ENCODE results near the gene FGF5. TPM values are rescaled to one million over a fixed set of nuclear protein-coding genes. Genes with fewer than 3 reads are reported as not detected.
"Not testable (repeated sequence)": the region's sequence is repeated elsewhere in the genome, so short reads cannot be mapped to it uniquely, and the experiment has no call there.

The FGF5 gene
- total and polyA plus RNA-seq, 11 donors = 0.10 to 0.83 (median 0.27) TPM; not detected in 2

DNA sequence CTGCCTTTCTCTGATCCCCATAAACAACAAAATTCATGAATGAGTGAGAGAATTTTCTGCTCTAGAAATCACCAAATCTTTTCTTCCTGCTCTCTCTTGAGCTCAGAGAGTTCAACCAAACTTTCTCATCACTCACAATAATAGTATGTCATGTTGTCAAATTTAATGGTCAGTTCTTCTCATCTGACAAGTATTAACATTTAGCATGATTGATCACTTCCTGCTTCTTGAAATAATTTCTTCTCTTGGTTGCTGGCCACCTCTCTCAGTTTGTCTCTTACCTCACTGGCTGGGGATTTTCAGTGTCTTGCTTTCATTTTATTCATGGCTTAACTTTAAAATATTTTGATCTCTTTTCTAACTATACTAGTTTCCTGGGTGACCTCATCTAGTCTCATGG, 25.5 kb upstream of the FGF5 start:
- intact Hi-C loops (cut with DNase I) = no loop called here
- Histone ChIP-seq H3K4me1 (no peaks in the 10 kb centered on the region), H3K27ac (no peak overlapping the region), H3K9me3 (no peaks in the 10 kb centered on the region), H3K27me3 (peaks cover 0 to 43% (median under 1%) of the 10 kb centered on the region in 9 donors), H3K36me3 (no peaks in the 10 kb centered on the region), H3K4me3 (no peak overlapping the region)
- ATAC-seq (no peak), DNase-seq (no peak)
- TF ChIP-seq POLR2A (IDR thresholded peaks at IDR 0.05) = no peak
- TF ChIP-seq, protein P1, sequence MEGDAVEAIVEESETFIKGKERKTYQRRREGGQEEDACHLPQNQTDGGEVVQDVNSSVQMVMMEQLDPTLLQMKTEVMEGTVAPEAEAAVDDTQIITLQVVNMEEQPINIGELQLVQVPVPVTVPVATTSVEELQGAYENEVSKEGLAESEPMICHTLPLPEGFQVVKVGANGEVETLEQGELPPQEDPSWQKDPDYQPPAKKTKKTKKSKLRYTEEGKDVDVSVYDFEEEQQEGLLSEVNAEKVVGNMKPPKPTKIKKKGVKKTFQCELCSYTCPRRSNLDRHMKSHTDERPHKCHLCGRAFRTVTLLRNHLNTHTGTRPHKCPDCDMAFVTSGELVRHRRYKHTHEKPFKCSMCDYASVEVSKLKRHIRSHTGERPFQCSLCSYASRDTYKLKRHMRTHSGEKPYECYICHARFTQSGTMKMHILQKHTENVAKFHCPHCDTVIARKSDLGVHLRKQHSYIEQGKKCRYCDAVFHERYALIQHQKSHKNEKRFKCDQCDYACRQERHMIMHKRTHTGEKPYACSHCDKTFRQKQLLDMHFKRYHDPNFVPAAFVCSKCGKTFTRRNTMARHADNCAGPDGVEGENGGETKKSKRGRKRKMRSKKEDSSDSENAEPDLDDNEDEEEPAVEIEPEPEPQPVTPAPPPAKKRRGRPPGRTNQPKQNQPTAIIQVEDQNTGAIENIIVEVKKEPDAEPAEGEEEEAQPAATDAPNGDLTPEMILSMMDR (IDR thresholded peaks at IDR 0.05) = no peak

DNA sequence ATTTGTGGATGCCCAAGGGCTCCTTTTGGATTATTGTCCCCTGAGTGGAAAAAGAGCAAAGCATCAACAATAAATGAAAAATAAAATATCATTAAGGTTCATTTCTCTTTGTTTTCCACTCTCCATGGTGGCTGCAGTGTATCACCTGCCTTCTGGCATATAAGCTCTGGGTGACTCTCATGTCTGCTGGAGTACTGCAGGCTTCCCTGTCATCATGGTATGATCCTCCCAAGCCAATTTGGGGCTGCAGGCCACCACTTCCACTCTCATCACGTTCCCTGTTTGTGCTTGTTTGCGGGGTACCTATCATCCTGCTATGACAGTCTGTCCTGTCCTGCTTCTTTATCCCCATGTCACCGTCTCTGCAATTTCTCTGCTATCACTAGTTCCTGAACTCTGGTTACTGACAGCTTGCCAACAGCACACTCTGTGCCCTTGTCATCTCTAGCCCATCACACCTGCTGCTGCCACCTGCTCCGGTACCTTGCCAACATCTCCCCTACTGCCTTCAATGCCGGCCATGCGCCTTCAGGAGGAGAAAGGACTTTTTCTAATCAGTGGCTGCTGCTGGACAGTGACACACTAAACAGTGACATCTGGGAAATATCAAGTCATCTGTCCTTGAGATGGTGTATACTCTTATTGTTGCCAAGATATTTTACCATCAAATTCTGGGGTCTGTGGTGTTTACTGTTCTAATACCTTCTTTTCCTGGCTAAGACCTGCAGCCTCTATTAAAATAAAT, 23.0 kb upstream of the FGF5 start:
- Histone ChIP-seq H3K4me3 (no peak overlapping the region), H3K4me1 (no peaks in the 10 kb centered on the region), H3K27ac (no peak overlapping the region), H3K27me3 (peaks cover 0 to 33% (median 0%) of the 10 kb centered on the region in 9 donors), H3K36me3 (no peaks in the 10 kb centered on the region), H3K9me3 (no peaks in the 10 kb centered on the region)
- ATAC-seq = peak in 1 of 4 donors; percentile 22
- intact Hi-C loops (cut with DNase I) = no loop called here
- DNase-seq = no peak
- no peak for TF ChIP-seq POLR2A (IDR thresholded peaks at IDR 0.05)
- TF ChIP-seq, protein P1 (IDR thresholded peaks at IDR 0.05) = no peak
- 30 to 43% (median 37%) methylated on average over 6 of the region's 6 CpGs for WGBS, 4 donors

GRCh38 chr4:80247484-80247883, 19.0 kb upstream of the FGF5 start:
- H3K27ac ChIP-seq, DNase-seq: not testable (repeated sequence)

DNA sequence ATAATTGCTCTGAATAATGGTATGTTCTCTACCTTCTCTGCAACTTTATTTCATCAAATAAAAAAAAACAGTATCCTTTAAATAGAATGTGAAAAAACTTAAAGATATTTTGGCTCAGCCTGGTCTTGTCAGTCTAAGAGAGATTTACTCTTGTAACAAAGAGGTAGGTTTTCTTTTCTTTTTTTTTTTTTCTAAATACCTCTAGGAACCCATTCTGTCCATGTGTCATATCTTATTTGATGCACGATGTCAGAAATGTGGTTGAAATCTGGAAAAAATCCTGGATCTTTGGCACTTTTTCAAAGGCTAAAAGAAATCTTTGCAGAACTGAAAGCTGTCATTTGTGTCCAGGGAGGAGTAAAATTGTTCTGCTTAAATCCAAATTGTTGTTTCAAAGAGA, 17.3 kb upstream of the FGF5 start:
- H3K27me3 ChIP-seq = peaks cover 0 to 14% (median 0%) of the 10 kb centered on the region in 9 donors
- DNase-seq = no peak
- H3K4me1 ChIP-seq = no peaks in the 10 kb centered on the region
- intact Hi-C loops (cut with DNase I) = no loop called here
- 41 to 59% (median 50%) methylated on average over 1 of the region's 1 CpG for WGBS, 4 donors
- no peaks in the 10 kb centered on the region for H3K36me3 ChIP-seq
- no peaks in the 10 kb centered on the region for H3K9me3 ChIP-seq
- no peak for TF ChIP-seq POLR2A (IDR thresholded peaks at IDR 0.05)
- no peak overlapping the region for H3K27ac ChIP-seq
- H3K4me3 ChIP-seq = no peak overlapping the region
- no peak for ATAC-seq

More at GRCh38 chr4:80247484-80247883, 19.0 kb upstream of the FGF5 start:
- peaks cover 0 to 28% (median 0%) of the 10 kb centered on the region in 9 donors for H3K27me3 ChIP-seq
- H3K4me1 ChIP-seq; ATAC-seq; H3K36me3 ChIP-seq; H3K4me3 ChIP-seq; intact Hi-C loops (cut with DNase I); H3K9me3 ChIP-seq: not testable (repeated sequence)
- WGBS, 4 donors = 92 to 98% (median 94%) methylated on average over 1 of the region's 1 CpG

DNA sequence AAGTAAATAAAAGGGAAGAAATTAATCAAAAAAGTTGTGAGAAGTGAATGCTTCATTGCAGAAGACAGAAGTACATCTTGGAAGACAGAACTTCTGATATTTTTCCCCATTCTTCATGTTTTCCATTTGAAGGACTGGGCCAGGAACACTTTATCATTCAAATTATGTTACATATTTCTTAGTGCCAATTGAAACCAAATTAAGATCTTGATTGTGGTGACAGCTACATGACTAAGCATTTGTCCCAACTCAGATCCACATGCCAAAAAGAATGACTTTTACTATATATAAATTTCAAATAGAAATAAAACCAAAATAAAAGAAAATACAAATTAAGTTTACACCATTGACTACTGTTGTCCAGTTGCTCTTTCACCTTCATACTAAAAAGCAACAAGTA, 14.0 kb upstream of the FGF5 start:
- H3K4me1 ChIP-seq = no peaks in the 10 kb centered on the region
- H3K4me3 ChIP-seq = no peak overlapping the region
- peaks cover 0 to 26% (median 4%) of the 10 kb centered on the region in 9 donors for H3K27me3 ChIP-seq
- ATAC-seq (no peak), DNase-seq (no peak)
- no peaks in the 10 kb centered on the region for H3K9me3 ChIP-seq
- intact Hi-C loops (cut with DNase I) = no loop called here
- no peak overlapping the region for H3K27ac ChIP-seq
- no peaks in the 10 kb centered on the region for H3K36me3 ChIP-seq
- TF ChIP-seq, protein P1 (IDR thresholded peaks at IDR 0.05) = no peak
- TF ChIP-seq POLR2A (IDR thresholded peaks at IDR 0.05) = no peak

Measured in heart left ventricle (tissue), 16 donors.